Mucosa of rectum (tissue), 2 donors: ENCODE data around the gene MIB2.
"Not testable (repeated sequence)": the region's sequence is repeated elsewhere in the genome, so short reads cannot be mapped to it uniquely, and the experiment has no call there.

Experiments
- H3K27ac ChIP-seq, 2 donors: one replicate each; pipeline ENCODE4 v1.7.0; 2013; ENCODE audit warnings: inconsistent platforms in 2 of 2, low read depth in 2 of 2, low read length in 2 of 2
- H3K27me3 ChIP-seq, 2 donors: one replicate each; pipeline ENCODE4 v1.7.0; 2013; ENCODE audit warnings: low read length in 2 of 2; ENCODE audit not compliant: control insufficient read depth in 2 of 2, insufficient read depth in 2 of 2
- H3K36me3 ChIP-seq, 2 donors: one replicate each; pipeline ENCODE4 v1.7.0; 2013; ENCODE audit warnings: low read length in 2 of 2; ENCODE audit not compliant: control insufficient read depth in 2 of 2, insufficient read depth in 2 of 2
- H3K4me1 ChIP-seq, 2 donors: one replicate each; pipeline ENCODE4 v1.7.0; 2013; ENCODE audit warnings: low read length in 2 of 2, mild to moderate bottlenecking in 1 of 2; ENCODE audit not compliant: control insufficient read depth in 2 of 2, insufficient read depth in 2 of 2
- H3K4me3 ChIP-seq, 2 donors: one replicate each; pipeline ENCODE4 v1.7.0; 2013; ENCODE audit warnings: low read length in 2 of 2
- H3K9ac ChIP-seq, 2 donors: one replicate each; pipeline ENCODE4 v1.7.0; 2013; ENCODE audit warnings: low read length in 2 of 2, low read depth in 1 of 2, mild to moderate bottlenecking in 1 of 2
- H3K9me3 ChIP-seq, 2 donors: one replicate each; pipeline ENCODE4 v1.7.0; 2013; ENCODE audit warnings: low read length in 2 of 2; ENCODE audit not compliant: control insufficient read depth in 2 of 2
- donor health status: healthy.
- donor health status: Normal muscosa, but diverticular disease.

Gene MIB2

DNA sequence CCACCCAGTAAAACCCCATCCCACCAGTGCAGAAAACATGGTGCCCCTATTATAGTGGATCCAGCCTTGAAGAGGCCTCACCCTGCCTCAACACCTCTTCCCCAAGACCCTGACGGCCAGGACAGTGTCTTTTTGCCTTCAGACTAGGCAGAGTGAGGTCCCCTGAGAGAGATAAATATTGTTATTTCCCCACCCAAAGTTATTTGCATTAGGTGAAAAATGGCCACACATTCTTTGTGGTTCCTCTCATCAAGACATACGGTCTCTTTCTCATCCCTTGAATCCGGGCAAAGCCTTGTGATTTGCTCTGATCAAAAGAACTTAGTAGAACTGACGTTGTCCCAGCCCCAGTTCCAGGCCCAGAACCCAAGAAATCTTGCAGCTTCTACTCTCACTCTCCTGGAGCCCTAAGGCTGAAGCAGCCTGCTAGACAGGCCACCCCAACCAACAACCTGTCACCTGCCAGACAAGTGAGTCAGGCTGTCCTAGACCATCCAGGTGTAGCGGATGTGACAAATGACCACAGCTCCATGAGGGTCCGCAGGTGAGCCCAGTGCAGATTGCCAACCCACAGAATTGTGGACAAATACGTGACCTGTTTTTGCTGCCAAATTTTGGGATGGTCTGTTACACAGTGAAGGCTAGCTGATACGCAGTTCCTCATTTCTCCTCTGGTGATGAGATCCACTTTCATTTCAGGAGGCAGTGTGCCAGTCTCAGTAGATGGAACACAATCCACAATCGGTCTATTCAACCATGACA lies 32.5 kb upstream of the MIB2 start:
- Histone ChIP-seq H3K4me3 (no peak overlapping the region), H3K36me3 (no peaks in the 10 kb centered on the region), H3K9ac (no peak overlapping the region), H3K4me1 (no peaks in the 10 kb centered on the region), H3K9me3 (no peaks in the 10 kb centered on the region), H3K27me3 (peaks cover 3 to 13% of the 10 kb centered on the region in 2 donors), H3K27ac (no peak overlapping the region)

DNA sequence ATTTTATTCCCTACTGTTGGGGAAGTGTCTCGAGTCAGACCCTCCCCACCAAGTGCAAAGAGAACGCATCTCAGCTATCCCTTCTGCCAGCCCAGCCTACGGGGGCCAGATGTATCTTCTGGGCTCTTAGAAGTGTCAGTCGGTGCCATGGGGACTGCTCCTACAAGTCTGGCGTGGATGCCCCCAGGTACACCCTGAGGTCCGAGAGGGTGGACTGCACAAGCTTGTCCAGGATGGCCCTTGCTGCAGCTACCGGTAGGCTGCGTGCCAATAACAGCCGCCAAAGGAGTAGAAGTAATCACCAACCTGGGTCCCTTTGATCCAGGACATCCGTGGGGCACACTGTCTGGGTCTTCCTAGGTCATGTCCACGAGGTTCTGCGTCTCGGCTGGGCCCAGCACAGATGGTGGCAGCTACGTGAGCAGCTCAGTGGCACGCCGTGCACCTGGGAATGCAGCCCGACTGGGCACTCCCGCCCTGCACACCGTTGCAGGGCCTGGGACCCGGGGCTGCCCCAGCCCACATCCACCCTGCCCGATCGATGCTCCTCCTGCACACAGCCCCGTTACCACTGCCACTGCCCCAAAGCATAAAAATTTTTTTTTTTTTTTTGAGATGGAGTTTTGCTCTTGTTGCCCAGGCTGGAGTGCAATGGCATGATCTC lies 31.8 kb upstream of the MIB2 start:
- H3K4me3 ChIP-seq: no peak overlapping the region
- no peak overlapping the region for H3K27ac ChIP-seq
- H3K9ac ChIP-seq: no peak overlapping the region
- H3K9me3 ChIP-seq: no peaks in the 10 kb centered on the region
- peaks cover 3 to 13% of the 10 kb centered on the region in 2 donors for H3K27me3 ChIP-seq
- H3K4me1 ChIP-seq: no peaks in the 10 kb centered on the region
- no peaks in the 10 kb centered on the region for H3K36me3 ChIP-seq

GRCh38 chr1:1591452-1591851 lies 23.8 kb upstream of the MIB2 start:
- H3K4me1 ChIP-seq: no peaks in the 10 kb centered on the region
- H3K36me3 ChIP-seq: no peaks in the 10 kb centered on the region
- no peak overlapping the region for H3K27ac ChIP-seq
- peaks cover 3 to 4% of the 10 kb centered on the region in 2 donors for H3K27me3 ChIP-seq
- H3K4me3 ChIP-seq: no peak overlapping the region
- H3K9ac ChIP-seq: no peak overlapping the region
- no peaks in the 10 kb centered on the region for H3K9me3 ChIP-seq

DNA sequence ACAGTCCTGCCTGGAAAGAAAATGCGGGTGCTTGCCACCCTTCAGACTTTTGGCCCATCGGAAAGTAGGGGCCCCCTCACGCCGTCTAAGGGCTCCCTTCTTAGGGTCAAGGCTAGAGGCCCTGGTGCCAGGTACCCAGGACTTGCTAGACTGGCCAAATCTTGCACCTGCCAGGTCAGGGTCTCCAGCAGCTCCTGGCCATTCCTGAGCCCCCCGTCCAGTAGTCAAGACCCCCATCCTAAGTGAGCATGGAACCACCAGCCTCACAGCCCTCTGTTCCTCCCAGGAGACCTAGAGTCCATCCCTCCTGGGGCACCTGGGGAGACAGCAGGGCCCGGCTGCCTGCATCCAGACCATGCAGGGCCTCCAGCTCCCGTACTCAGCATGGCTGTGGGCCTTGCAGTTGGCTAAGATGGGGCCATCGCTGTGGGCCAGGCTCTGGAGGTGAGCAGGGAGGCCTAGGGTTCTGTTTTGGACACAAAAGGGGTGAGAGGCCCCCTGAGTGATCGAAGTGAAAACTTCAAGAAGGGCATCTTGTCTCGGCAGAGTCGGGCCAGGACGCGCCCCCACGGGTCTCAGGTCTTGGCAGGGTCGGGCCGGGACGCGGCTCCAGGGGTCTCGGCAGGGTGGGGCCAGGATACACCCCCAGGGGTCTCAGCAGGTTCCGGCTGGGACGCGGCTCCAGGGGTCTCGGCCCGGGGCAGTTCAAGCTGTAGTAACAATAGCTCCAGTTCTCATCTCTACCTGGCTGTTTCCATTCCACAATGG lies 21.3 kb upstream of the MIB2 start:
- Histone ChIP-seq H3K9me3 (no peaks in the 10 kb centered on the region), H3K27me3 (peaks cover 11 to 18% of the 10 kb centered on the region in 2 donors), H3K4me1 (no peaks in the 10 kb centered on the region), H3K4me3 (no peak overlapping the region), H3K27ac (no peak overlapping the region), H3K9ac (no peak overlapping the region), H3K36me3 (no peaks in the 10 kb centered on the region)

GRCh38 chr1:1594602-1595260 lies 20.6 kb upstream of the MIB2 start:
- H3K36me3 ChIP-seq: no peaks in the 10 kb centered on the region
- H3K27me3 ChIP-seq: peaks cover 11 to 18% of the 10 kb centered on the region in 2 donors
- no peak overlapping the region for H3K27ac ChIP-seq

DNA sequence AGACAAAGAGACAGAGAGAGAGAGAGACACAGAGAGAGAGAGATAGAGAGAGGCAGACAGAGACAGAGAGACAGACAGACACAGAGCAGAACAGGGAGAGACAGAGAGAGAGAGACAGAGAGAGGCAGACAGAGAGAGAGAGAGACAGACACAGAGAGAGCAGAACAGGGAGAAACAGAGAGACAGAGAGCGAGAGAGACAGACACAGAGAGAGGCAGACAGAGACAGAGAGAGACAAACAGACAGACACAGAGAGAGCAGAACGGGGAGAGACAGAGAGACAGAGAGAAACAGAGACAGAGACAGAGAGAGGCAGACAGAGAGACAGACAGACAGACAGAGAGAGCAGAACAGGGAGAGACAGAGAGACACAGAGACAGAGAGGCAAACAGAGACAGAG lies 20.0 kb upstream of the MIB2 start:
- not testable (repeated sequence) for H3K27ac ChIP-seq, H3K9ac ChIP-seq, H3K4me1 ChIP-seq, H3K9me3 ChIP-seq, H3K36me3 ChIP-seq, H3K4me3 ChIP-seq
- peaks cover 11 to 18% of the 10 kb centered on the region in 2 donors for H3K27me3 ChIP-seq

More at GRCh38 chr1:1594602-1595260, 20.6 kb upstream of the MIB2 start:
- Histone ChIP-seq H3K9me3 (no peaks in the 10 kb centered on the region), H3K9ac (no peak overlapping the region), H3K4me3 (no peak overlapping the region), H3K4me1 (no peaks in the 10 kb centered on the region)

DNA sequence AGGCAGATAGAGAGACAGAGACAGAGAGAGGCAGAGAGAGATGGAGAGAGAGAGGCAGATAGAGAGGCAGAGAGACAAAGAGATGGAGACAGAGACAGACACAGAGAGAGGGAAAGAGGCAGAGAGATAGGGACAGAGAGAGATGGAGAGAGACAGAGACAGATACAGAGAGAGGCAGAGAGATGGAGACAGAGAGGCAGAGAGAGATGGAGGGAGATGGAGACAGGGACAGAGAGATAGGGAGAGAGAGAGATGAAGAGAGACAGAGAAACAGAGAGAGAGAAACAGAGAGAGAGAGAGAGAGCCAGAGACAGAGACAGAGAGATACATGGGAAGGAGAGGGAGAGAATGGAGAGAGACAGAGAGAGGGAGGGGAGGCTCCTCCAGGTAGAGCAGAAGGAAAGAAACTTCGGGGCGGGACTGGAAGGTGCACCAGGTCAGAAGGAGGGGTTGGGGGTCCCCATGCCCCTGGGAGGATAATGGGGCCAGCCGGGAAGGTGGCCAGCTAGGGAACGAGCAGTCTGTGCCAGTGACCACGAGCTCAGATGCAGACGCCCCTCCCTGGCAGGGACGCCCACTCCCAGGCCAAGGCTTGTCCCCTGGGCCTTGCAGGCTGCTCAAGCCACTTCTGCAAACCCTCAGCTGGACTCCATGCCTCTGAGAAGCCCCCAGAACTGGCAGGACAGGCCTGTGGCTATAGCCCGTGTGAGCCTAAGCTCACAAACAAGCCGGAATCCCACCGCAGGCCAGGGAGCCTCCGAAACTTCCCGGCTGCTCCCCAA lies 18.6 kb upstream of the MIB2 start:
- Histone ChIP-seq H3K27ac (no peak overlapping the region), H3K9me3 (no peaks in the 10 kb centered on the region), H3K4me1 (peaks cover 3 to 5% of the 10 kb centered on the region in 2 donors), H3K9ac (no peak overlapping the region), H3K4me3 (no peak overlapping the region), H3K36me3 (no peaks in the 10 kb centered on the region), H3K27me3 (peaks cover 14 to 21% of the 10 kb centered on the region in 2 donors)

- Histone ChIP-seq H3K4me1 (peaks cover 3 to 5% of the 10 kb centered on the region in 2 donors), H3K9ac (no peak overlapping the region), H3K27me3 (peaks cover 14 to 21% of the 10 kb centered on the region in 2 donors), H3K4me3 (no peak overlapping the region), H3K36me3 (no peaks in the 10 kb centered on the region), H3K27ac (no peak overlapping the region), H3K9me3 (no peaks in the 10 kb centered on the region)
Measured at GRCh38 chr1:1597275-1597930, 17.9 kb upstream of the MIB2 start.

GRCh38 chr1:1598051-1598719 lies 17.1 kb upstream of the MIB2 start:
- Histone ChIP-seq H3K4me3 (no peak overlapping the region), H3K4me1 (peaks cover 3 to 5% of the 10 kb centered on the region in 2 donors), H3K27ac (no peak overlapping the region), H3K27me3 (peaks cover 14 to 21% of the 10 kb centered on the region in 2 donors), H3K9ac (no peak overlapping the region), H3K36me3 (no peaks in the 10 kb centered on the region), H3K9me3 (no peaks in the 10 kb centered on the region)
